Measurements from ENCODE around the gene SMG5. TPM values are rescaled to one million over a fixed set of nuclear protein-coding genes. Genes with fewer than 3 reads are reported as not detected.

Gene SMG5
- total and polyA plus RNA-seq, 8 donors: 49.5 to 71.1 (median 54.6) TPM

DNA sequence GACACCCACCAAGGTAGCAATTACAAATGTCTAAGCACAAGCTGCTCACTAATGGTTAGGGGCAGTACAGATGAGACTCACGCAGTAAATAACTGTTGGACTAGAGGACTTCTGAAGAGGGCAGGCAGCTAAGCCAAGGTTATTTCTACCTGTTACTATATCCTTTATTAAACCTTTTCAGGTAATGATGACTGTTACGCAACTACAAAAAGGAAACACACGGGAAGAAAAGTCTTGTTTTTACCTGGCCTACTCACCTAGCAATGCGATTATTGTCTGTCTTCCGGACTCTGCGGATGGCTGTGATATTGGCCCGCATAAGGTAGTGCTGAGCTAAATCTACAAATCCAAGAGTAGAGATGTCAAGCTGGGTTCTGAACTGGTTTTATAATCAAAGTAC is 34.3 kb upstream of the SMG5 start:
- TF ChIP-seq, protein P1, sequence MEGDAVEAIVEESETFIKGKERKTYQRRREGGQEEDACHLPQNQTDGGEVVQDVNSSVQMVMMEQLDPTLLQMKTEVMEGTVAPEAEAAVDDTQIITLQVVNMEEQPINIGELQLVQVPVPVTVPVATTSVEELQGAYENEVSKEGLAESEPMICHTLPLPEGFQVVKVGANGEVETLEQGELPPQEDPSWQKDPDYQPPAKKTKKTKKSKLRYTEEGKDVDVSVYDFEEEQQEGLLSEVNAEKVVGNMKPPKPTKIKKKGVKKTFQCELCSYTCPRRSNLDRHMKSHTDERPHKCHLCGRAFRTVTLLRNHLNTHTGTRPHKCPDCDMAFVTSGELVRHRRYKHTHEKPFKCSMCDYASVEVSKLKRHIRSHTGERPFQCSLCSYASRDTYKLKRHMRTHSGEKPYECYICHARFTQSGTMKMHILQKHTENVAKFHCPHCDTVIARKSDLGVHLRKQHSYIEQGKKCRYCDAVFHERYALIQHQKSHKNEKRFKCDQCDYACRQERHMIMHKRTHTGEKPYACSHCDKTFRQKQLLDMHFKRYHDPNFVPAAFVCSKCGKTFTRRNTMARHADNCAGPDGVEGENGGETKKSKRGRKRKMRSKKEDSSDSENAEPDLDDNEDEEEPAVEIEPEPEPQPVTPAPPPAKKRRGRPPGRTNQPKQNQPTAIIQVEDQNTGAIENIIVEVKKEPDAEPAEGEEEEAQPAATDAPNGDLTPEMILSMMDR (IDR thresholded peaks at IDR 0.05): no peak
- Histone ChIP-seq H3K4me3 (no peak overlapping the region), H3K36me3 (peaks cover 3 to 100% of the 10 kb centered on the region in 2 donors), H3K9me3 (no peaks in the 10 kb centered on the region), H3K27ac (no peak overlapping the region), H3K27me3 (no peaks in the 10 kb centered on the region), H3K4me1 (no peaks in the 10 kb centered on the region)
- DNase-seq (no peak), ATAC-seq (no peak)
- intact Hi-C loops (cut with DNase I): no loop called here

DNA sequence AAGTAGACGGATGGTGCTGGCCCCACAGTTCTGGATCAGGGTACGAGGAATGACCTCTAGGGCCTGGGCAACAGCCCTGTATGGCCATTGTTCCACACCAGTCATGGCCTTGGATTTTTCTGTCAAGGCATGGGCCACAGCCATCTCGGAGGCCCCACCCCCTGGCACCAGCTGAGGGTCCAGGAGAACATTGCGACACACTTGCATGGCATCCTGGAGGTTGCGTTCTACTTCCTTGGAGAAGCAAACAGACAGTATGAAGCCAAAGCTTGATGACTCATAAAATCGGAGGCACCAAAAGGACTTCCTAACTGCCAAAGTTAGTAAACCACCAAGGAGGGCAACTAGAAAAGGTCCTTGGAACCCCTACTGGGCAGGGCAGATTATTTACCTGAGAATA is 28.3 kb upstream of the SMG5 start:
- TF ChIP-seq, protein P1 (IDR thresholded peaks at IDR 0.05): no peak
- no peaks in the 10 kb centered on the region for H3K27me3 ChIP-seq
- no peak overlapping the region for H3K4me3 ChIP-seq
- no peaks in the 10 kb centered on the region for H3K9me3 ChIP-seq
- H3K27ac ChIP-seq: no peak overlapping the region
- intact Hi-C loops (cut with DNase I): no loop called here
- DNase-seq (no peak), ATAC-seq (no peak)
- H3K4me1 ChIP-seq: peaks cover 0 to 8% of the 10 kb centered on the region in 2 donors
- peaks cover 0 to 100% of the 10 kb centered on the region in 2 donors for H3K36me3 ChIP-seq

DNA sequence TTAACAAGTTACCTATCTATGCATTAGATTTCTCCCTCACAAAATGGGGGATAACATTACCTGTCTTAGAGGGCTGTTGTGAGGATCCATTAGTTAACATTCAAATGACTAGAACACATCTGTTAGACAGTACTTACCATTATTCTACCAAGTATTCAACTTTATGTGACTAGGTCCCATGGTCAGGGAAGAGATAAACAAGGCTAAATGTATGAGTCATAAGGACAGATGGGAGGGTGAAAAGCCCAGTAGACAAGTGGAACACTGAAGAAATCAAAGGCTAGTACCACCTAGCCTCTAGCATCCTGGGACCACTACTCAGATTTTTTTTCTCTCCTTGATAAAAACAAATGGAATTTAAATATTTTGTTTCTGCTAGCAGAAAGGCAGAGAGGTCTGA is 25.5 kb upstream of the SMG5 start:
- Histone ChIP-seq H3K4me3 (no peak overlapping the region), H3K27me3 (no peaks in the 10 kb centered on the region), H3K36me3 (peaks cover 0 to 93% of the 10 kb centered on the region in 2 donors), H3K27ac (no peak overlapping the region), H3K9me3 (no peaks in the 10 kb centered on the region), H3K4me1 (peaks cover 0 to 8% of the 10 kb centered on the region in 2 donors)
- DNase-seq (no peak), ATAC-seq (peak; percentile 23)
- TF ChIP-seq, protein P1 (IDR thresholded peaks at IDR 0.05): no peak
- intact Hi-C loops (cut with DNase I): no loop called here

DNA sequence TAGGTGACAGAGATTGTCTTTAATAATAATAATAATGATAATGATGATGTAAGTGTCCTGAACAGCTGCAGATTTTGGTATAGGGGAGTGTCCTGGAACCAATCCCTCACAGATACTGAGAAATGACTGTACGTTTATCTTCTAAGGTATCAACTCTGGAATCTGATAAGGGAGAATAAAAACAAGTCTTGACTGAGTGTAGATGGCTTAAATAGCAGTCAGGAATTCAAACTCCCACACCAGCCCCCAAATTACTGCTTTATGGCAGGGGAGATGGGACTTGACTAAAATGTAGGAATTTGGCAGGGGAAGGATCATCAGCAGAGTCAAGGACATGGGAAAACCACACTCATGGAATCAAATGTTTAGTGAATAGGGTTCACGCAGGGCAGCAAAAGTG is 22.6 kb upstream of the SMG5 start:
- no peak for ATAC-seq
- TF ChIP-seq, protein P1 (IDR thresholded peaks at IDR 0.05): no peak
- no peaks in the 10 kb centered on the region for H3K9me3 ChIP-seq
- no peaks in the 10 kb centered on the region for H3K4me1 ChIP-seq
- no peaks in the 10 kb centered on the region for H3K27me3 ChIP-seq
- peaks cover 0 to 65% of the 10 kb centered on the region in 2 donors for H3K36me3 ChIP-seq
- no peak for DNase-seq
- no peak overlapping the region for H3K4me3 ChIP-seq
- intact Hi-C loops (cut with DNase I): no loop called here
- no peak overlapping the region for H3K27ac ChIP-seq

DNA sequence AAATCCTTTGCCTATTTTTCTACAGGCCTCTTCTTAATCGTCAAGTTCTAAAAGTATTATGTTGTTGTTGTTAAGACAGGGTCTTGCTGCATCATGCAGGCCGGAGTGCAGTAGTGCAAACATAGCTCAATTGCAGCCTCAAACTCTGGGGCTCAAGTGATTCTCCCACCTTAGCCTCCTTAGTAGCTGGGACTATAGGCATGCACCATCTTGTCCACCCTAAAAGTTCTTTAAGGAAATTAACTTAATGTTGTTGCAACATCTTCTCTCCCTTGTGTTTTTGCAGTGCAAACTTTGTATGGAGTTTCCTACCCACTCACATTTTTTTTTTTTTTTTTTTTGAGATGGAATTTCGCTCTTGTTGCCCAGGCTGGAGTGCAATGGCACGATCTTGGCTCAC is 20.6 kb upstream of the SMG5 start:
- TF ChIP-seq, protein P1 (IDR thresholded peaks at IDR 0.05): no peak
- no peak for ATAC-seq

More for the DNA sequence above, 20.6 kb upstream of the SMG5 start:
- H3K4me1 ChIP-seq: no peaks in the 10 kb centered on the region
- H3K36me3 ChIP-seq: peaks cover 0 to 45% of the 10 kb centered on the region in 2 donors
- H3K4me3 ChIP-seq: no peak overlapping the region
- intact Hi-C loops (cut with DNase I): no loop called here
- H3K27me3 ChIP-seq: no peaks in the 10 kb centered on the region
- no peak overlapping the region for H3K27ac ChIP-seq
- DNase-seq: no peak
- H3K9me3 ChIP-seq: no peaks in the 10 kb centered on the region
